HG03135 (cell line): Measurements from ENCODE around the gene HPGDS.
"Not testable (repeated sequence)": the region's sequence is repeated elsewhere in the genome, so short reads cannot be mapped to it uniquely, and the experiment has no call there.

Experiments
- ATAC-seq: cut with Tn5 transposase; IDR thresholded peaks from one replicate; pipeline ENCODE4 v1.9.1; 2021; ENCODE audit warnings: mild to moderate bottlenecking, moderate library complexity; ENCODE audit not compliant: unreplicated experiment

The HPGDS gene

DNA sequence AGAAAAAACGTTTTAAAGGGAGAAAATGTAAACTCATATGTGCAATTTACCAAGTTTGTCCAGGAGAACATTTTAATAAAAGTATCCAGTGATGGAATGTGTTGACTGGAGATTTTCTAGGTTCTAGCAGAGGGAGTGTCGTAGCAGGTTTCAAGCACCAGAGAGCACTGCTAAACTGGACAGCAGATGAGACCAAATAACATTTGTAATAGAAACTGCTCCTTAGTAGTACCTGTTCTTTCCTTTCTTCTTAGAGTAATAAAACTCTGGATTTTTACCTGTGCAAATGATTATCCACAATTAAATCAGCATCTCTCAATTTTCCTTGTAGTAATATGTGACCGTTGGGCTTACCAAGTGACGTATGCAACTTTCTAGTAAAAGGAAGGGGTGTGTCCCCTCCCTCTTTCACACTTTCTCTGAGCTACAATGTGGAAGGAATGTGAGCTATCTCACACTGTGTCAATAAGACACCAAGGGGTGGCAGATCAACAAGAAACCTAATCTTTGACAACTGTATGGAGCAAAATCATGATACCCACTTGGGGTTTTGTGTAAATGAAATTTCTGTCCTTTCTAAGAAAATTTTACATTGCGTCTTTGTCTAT lies 9.5 kb downstream of the HPGDS start:
- ATAC-seq = no peak

DNA sequence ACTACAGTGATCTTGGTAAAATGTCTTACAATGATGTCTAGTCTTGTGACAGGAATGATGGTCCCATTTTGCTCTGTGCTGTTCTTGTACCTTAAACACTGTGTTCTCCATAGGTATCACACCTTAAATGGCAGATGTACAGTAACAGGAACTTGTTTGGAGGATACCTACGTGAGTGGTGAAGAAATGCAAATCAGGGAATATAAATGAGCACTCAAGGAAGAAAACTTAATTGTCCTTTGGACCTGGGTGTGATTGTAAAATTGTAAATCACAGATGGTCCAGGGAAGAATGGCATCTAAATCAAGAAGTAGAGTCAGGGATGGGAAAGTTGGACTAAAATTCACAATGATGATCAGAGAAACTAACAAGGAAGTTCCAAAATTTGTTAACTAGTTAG lies 12.7 kb downstream of the HPGDS start:
- ATAC-seq = no peak

DNA sequence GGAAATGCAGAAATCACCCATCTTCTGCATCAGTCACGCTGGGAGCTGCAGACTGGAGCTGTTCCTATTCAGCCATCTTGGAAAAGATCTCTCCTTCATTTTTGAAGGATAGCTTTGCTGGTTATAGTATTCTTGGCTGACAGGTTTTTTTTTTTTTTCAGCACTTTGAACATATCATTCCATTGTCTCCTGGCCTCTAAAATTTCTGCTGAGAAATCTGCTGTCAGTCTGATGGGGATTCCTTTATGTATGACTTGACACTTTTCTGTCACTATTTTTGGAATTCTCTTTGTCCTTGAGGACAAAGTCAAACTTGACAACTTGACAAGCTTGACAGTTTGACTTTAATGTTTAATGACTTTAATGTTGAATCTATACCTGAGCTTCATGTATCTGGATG lies 16.8 kb downstream of the HPGDS start:
- no peak for ATAC-seq

- not testable (repeated sequence) for ATAC-seq
These were observed 22.7 kb downstream of the HPGDS start for GRCh38 chr4:94319927-94320326.

DNA sequence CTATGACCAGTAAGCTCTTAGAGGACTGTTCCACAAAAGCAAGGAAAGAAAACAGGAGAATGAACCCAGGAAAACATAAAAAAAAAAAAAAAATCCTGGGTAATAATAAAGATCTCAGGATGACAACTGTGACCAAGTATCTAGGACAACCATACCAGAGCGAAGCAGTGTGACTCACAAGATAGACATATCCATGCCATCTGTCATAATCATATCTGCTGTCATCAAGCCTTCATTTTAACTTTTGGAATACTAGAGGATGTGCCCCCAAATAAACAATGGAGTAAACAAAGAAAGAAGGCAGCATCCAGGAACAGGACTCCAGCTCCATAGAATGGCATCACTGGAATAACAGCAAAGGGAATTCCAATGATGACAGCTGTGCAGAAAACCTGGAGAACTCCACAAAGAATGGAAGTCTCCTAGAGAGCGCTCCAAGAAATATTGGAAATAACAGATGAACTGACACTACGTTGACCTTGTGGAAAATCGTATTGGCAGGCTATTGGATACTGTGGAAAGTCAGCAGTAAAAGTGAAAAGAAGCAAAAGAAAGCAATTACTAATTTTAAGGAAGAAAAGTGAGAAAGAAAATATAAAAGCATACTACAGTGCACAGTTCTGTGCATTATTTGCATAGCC lies 35.3 kb downstream of the HPGDS start:
- ATAC-seq = no peak

DNA sequence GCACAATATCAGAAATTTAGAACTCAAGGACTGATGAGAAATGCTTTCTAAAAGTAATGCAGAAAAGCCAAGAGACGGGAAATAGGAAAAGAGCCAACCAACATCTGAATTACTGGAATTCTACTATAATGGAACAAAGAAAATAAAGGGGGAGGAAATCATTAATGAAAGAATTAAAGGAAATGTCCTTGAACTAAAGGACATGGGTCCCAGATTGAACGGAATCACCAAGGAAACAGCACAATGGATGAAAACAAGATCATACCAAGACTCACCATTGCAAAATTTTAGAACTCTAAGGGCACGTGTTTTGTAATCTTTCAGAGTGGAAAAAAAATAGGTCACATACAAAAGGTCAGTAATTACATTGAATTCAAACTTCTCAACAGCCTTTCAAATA lies 35.9 kb downstream of the HPGDS start:
- ATAC-seq = no peak

DNA sequence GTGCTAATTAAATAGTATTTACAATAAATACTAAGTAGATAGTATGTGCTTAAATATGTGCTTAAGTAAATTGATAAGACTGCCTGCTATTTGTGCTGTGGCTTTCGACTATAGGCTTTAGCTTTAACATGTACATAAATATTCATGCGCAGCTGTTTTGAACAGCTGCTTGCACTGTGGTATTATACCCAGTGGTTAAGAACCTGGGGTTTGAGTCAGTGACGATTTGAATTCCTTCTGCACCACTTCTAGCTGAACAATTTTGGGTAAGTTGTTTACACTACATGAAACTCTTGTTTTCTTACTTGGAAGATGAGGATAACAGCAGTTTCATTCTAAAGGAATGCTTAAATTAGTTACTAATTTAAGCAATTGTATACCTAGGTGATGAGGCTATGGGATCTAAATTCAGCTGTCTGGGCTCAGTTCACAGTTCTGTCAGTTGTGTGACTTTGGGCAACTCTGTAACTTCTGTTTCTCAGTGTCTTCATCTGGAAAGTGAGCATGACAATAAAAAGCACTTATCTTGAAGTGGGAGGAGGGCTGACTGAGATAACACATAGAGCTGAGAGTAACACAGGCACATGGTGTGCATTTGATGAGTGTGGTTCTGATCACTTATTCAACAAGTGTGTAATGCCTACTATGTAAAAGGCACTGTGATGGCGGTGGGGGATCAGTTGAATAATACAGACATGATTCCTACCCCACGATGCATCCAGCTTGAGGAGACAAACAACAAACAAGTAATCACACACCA lies 37.0 kb downstream of the HPGDS start:
- ATAC-seq = no peak

DNA sequence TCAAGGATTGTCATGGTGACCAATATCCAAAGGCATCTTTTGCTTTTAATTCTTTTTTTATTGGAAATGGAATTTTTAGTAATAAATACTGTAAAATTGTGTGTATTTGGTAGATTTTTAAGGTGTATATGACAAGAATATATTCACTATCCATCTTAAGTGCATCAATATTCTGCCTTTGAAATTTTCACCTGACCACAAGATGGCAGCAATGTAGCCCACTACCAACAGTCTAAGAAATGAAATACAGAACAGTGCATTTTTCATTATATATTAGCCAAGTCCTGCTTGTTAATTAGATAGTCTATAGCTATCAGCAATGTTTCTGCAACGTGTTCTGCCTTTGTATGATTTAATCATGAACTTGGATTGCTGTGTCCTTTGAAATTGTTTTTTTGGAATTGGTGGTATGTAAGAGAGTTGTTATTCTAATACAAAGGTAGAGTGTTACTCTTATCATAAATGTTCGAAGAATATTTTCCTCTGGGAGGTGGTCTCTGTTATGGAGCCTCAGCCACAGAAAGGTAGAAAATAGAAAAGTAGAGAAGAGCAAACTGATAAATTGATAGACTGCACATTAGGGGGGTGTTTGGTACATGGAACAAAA lies 38.2 kb downstream of the HPGDS start:
- ATAC-seq = no peak

- ATAC-seq = no peak
These were observed 40.4 kb downstream of the HPGDS start for GRCh38 chr4:94302191-94302590.

DNA sequence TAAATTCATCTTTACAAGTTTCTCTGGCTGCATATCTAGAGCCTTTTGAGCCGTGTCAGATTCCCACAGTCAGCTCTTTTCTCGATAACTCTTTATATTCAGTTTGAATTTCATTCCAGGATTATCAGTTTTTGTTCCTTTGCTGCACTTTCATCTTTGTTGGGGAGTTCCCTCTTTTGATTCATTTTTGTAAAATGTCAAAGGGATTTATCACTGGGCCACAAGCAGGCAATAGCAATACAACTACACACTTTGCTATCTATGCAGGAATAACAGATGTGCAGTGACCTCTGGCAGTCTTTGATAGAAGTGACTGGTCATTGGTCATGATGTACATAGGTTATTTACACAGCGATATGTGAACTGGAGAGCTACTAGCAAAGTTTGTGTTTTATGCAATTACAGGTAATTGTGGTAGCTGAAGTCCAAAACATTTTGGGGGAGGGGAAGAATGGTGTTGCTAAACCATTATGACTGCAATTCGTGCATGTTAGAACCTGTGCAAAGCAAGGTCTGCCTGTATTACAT lies 43.8 kb downstream of the HPGDS start:
- ATAC-seq = no peak

DNA sequence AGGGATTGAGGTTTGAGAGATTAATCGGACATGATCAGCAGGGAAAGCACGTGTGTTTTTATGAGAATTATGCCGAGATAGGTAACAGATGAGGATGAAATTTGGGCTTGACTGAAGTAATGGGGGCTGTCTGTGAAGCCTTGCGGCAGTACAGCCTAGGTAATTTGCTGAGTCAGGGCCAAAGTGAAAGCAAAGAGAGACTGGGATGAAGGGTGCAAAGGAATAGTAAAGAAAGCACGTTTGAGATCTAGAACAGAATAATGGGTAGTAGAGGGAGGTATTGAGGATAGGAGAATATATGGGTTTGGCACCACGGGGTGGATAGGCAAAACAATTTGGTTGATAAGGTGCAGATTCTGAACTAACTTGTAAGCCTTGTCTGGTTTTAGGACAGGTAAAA lies 47.2 kb downstream of the HPGDS start:
- not testable (repeated sequence) for ATAC-seq

DNA sequence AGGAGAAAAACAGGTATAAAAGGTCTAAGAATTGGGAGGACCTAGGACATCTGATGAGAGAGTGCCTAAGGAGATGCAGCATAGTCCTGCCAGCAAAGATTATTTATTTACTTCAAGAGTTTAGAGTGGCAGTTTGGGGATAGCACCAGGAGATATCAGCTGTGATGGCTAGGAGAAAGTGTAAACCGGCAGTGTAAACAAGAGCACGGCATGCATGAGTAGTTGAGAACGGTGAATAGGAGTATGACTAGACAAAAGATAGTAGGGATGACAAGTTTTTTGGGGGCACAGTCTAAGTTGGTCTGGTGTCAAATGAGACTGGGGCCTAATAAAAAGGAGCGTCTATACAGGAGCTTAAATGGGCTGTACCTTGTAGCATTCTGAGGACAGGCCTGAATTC lies 48.7 kb downstream of the HPGDS start:
- ATAC-seq = not testable (repeated sequence)

GRCh38 chr4:94290245-94290644 lies 52.4 kb downstream of the HPGDS start:
- no peak for ATAC-seq

- no peak for ATAC-seq
These were observed 57.0 kb downstream of the HPGDS start for GRCh38 chr4:94285666-94286065.

- ATAC-seq = no peak
These were observed 57.7 kb downstream of the HPGDS start for GRCh38 chr4:94284889-94285288.

DNA sequence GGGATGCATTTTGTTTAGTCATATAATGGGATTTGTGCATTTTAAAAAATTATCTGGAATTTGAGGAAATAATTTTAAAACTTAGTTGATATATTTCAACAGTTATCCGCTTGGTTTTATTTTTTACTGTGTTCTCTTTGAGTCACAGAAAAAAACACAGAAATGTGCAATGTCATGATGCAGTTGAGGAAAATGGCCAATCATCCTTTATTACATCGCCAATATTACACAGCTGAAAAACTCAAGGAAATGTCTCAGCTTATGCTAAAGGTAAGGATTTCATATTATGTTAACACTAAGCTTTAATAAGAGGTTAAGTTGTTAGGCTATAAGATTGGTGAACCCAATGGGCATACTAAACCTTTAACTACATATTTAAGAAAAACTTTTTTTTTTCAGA lies 63.9 kb downstream of the HPGDS start:
- no peak for ATAC-seq

GRCh38 chr4:94277534-94277933 lies 65.1 kb downstream of the HPGDS start:
- no peak for ATAC-seq

GRCh38 chr4:94276204-94276603 lies 66.4 kb downstream of the HPGDS start:
- no peak for ATAC-seq

GRCh38 chr4:94274912-94275311 lies 67.7 kb downstream of the HPGDS start:
- ATAC-seq = no peak

GRCh38 chr4:94271248-94271647 lies 71.4 kb downstream of the HPGDS start:
- no peak for ATAC-seq

DNA sequence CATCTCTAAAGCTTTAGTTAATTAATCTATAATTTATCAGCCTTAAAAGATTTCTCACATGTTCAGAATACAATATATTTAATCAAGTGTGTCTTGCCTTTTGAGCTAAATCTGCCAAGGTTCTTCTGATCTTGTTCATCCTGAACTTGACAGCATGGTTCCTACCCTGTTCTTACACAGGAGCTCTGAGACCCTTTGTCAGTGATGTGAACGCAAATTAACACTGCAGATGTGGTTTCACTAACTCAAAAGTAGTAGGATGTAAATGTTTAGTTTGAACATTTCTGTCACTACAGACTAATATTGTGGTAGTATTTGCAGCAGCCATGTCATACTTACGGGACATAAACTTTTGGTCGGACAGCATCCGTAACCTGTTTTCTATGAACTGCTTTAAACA lies 75.6 kb downstream of the HPGDS start:
- ATAC-seq = no peak
